A673 (cell line): ENCODE measurements around the gene ABCB7.

ENCODE experiments used
- EZH2 ChIP-seq: fragments of 200-600 bp; sonication (generic); IDR thresholded peaks from 2 replicates; pipeline ENCODE4 v1.6.1; 2017; ENCODE audit warnings: borderline replicate concordance, low read depth, mild to moderate bottlenecking, mixed read lengths, antibody characterized with exemption, low read length; ENCODE audit not compliant: poor library complexity, severe bottlenecking
- TF ChIP-seq, protein P1 (sequence below): fragments of 300-800, 200-600 bp; sonication (generic); conservative IDR thresholded peaks from 2 replicates; pipeline ENCODE4 v1.5.1; 2017; ENCODE audit warnings: low read depth, mild to moderate bottlenecking, antibody characterized with exemption, low read length, moderate library complexity, mixed read lengths

GRCh38 chrX:75131973-75132627 lies 24.0 kb downstream of the ABCB7 start:
- TF ChIP-seq, protein P1, sequence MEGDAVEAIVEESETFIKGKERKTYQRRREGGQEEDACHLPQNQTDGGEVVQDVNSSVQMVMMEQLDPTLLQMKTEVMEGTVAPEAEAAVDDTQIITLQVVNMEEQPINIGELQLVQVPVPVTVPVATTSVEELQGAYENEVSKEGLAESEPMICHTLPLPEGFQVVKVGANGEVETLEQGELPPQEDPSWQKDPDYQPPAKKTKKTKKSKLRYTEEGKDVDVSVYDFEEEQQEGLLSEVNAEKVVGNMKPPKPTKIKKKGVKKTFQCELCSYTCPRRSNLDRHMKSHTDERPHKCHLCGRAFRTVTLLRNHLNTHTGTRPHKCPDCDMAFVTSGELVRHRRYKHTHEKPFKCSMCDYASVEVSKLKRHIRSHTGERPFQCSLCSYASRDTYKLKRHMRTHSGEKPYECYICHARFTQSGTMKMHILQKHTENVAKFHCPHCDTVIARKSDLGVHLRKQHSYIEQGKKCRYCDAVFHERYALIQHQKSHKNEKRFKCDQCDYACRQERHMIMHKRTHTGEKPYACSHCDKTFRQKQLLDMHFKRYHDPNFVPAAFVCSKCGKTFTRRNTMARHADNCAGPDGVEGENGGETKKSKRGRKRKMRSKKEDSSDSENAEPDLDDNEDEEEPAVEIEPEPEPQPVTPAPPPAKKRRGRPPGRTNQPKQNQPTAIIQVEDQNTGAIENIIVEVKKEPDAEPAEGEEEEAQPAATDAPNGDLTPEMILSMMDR, result no peak
- TF ChIP-seq EZH2, result no peak
